DMS 273 (cell line): ENCODE results near the gene CRAMP1.
"Not testable (repeated sequence)": the region's sequence is repeated elsewhere in the genome, so short reads cannot be mapped to it uniquely, and the experiment has no call there.

Experiments
- DNase-seq: peaks from one replicate; lab custom pipeline; 2025; ENCODE audit not compliant: unreplicated experiment; lab: John Stamatoyannopoulos, UW

The CRAMP1 gene

DNA sequence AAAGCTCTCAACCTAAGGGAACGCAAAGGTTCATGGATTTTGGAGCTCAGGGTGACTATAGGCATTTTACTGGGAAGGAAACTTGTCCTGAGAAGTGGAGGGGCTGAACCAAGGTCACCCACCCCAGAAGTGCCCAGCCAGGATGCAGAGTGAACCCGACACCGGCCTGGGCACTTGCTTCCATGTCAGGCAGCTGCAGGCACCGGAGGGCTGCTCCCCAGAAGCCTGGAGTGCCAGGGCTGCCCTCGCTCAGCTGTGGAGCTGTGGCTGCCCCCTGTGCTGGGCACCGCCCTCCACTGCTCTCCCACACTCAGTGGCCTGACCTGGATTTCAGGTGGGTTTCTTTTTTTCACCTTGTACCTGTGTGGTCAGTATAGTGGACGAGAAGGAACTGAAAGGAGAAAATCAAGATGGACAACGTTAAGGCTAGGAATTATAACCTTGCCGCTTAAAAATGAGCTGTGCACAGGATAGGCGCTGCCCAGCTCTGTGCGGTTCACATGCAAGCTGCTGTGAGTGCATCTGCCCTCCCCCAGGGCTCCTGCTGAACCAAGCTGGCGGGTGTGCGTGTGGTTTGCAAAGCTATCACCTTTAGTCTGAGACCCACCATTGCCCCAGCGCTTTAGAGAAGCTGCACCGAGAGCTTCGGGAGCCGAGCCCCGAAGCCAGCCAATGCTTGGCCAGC is 96.1 kb downstream of the CRAMP1 start:
- DNase-seq = peak; percentile 71

DNA sequence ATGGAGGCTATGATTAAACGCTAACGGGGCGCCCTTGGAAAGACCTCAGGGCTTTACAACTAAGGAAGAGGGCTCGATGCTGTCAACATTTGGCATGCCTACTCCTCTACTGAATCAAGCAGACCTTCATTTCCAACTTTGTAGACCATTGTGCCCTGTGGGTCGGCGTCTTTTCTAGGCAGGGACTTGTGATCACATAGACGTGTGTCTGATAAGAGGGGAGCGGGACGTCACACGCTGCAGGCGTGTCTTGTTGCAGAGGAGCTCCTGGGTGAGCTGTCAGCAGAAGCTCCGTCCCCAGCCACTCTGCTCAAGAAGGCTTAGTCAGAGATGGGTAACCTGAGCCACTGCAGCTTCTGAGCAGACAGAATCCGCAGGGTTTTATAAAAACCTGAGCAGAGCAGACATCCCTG is 96.6 kb downstream of the CRAMP1 start:
- DNase-seq = peak; percentile 77

DNA sequence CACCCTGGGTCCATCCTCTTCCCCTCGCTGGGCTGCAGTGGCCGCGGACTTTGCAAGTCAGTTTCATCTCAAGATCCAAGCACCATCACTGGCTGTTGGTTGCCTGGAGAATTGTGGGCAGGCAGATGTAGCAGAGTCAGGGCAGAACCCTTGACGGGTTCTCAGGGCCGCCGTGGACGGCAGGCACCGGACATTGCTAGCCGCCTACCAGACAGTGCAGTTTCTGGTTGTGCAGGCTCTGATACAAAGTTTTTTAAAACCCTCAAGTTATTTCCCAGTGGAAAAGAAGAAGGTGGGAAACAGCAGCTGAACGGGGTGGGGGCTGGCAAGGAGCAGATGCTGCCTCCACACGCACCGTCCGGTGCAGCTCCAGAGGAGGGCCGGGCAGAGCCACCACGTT is 97.2 kb downstream of the CRAMP1 start:
- DNase-seq = peak; percentile 85

DNA sequence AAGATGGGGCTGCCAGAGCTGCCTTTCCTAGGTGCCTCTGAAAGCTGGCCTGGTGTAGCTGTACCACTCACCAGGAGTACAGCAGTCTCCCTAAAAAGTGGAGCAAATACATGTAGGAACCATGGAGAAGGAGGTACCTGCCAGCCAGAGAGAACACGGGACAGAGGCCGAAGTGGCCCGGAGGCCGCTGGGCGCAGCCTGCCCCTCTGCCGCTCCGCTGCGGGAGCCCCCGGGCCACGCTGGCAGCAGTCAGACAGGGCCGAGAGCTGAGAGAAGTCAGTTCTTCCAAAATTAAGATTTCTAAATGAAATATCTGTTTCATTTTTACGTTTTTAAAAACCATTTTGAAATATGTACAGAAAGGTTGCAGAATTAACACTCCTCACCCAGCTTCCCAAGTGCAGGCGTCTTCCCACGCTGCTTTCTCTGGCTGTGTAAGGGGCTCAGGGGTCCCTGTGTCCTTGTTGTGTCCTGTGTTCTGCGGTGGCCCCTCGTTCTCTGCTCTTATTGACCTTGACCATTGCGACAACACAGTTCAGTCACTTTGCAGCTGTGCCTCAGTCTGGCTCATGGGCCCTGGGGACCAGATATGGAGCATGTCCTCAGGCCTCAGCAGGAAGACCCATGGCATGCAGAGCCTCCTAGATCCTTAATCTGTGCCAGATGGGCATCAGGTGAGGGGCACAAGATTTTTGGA is 98.8 kb downstream of the CRAMP1 start:
- no peak for DNase-seq

DNA sequence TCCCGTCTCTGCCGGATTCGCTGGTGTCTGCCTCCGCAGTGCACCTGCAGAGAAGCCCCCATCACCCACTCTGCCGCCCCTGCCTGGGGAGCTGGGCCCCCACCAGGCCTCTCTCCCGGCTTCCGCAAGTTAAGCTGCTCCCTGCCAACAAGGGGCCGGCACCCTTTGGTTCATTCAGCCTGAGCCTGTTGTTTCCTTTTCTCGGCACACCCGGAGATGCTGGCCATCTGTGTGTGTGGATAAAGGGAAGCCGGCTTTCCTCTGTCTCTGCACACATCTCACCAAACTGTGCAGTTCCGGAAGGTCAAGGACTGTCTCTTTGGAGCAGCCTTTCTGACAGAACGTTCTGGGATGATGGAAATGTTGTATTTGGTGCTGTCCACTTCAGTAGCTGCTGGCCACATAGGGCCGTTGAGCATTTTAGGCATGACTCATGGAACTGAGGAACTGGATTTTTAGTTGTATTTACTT is 100.7 kb downstream of the CRAMP1 start:
- DNase-seq = no peak

DNA sequence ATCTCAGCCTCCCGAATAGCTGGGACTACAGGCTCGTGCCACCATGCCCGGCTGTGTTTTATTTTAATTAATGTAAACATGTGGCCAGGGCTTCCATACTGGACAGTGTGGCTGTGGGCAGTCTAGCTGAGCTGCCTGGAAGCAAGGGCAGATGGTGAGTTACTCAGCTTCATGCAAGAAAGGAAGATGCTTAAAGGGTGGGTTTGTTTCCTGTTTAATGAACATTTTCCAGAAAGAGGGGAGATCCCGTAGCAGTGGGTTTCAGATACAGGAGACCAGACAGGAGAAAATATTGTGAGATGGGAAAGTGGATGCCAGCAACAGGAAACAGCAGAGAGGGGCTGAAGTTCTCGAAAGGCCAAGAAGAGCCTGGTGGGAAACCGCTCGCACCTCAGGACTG is 101.2 kb downstream of the CRAMP1 start:
- no peak for DNase-seq

DNA sequence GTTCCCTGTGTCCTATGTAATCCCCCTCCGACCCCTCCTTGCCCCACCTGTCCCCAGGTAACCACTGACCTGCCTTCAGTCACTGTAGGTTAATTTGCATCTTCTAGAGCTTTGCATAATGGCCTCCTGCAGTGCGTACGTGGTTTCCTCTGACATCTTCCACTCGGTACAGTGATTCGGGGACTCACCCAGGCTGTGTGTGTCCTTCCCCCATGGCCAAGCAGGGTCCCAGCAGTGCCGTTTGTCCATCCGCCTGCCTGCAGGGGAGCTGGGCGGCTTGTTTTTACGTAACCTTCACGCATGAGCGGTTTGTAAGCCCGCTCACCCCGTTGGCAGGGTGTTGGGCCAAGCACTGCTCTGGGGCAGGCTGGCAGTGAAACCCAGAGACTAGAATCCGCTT is 101.8 kb downstream of the CRAMP1 start:
- DNase-seq = no peak

DNA sequence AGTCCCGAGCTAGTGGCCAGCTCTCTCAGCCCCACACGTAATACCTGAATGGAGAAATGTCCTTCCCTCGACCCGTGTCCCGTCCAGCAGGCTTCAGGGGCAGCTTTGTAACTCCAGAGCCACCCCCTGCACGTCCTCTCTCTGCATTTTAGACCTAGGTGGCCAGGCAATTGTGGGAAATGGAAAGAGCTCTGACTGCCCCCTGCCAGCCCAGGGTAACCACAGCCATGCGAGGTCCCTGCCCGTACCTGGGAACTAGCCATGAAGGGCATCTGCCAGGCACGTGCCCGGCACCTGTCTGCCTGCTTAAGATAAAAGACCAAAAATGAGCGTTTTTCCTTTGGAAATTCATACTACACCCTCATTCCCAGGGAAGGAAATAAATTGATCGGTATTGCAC is 103.1 kb downstream of the CRAMP1 start:
- DNase-seq = no peak

DNA sequence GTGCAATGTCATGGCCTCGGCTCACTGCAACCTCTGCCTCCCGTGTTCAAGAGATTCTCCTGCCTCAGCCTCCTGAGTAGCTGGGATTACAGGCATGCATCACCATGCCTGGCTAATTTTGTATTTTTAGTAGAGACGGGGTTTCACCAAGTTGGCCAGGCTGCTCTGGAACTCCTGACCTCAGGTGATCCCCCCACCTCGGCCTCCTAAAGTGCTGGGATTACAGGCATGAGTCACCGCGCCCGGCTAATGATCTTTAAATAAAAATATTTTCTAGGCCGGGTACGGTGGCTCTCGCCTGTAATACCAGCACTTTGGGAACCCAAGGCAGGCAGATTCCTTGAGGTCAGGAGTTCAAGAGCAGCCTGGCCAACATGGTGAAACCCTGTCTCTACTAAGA is 106.1 kb downstream of the CRAMP1 start:
- DNase-seq = not testable (repeated sequence)

DNA sequence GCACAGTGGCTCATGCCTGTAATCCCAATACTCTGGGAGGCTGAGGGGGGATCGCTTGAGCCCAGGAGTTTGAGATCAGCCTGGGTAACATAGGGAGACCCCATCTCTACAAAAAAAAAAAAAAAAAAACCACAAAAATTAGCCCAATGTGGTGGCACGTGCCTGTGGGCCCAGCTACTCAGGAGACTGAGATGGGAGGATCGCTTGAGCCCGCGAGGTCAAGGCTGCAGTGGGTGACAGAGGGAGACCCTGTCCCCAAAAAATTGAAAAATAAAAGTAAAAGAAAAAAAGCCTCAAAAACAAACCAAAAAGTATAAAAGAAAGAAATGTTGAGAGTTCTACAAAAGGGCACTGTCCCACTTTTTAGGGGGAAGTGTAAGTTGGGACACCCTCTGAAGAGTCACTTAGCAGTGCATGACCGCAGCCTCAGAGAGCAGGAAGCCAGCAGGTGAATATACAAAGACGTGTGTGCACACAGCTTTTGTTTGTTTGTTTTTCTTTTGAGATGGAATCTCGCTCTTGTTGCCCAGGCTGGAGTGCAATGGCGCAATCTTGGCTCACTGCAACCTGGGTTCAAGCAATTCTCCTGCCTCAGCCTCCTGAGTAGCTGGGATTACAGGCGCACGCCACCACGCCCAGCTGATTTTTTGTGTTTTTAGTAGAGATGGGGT is 107.5 kb downstream of the CRAMP1 start:
- DNase-seq = not testable (repeated sequence)

DNA sequence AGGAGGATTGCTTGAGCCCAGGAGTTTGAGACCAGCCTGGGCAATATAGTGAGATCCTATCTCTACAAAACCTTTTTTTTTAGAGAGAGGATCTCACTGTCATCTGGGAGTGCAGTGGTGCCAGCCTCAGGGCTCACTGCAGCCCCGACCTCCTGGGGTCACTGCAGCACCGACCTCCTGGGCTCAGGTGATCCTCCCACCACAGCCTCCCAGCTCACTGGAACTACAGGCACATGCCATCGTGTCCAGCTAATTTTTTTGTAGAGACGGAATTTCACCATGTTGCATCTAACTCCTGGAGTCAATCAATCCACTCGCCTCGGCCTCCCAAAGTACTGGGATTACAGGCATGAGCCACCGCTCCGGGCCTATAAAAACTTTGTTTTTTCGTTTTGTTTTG is 109.2 kb downstream of the CRAMP1 start:
- no peak for DNase-seq

DNA sequence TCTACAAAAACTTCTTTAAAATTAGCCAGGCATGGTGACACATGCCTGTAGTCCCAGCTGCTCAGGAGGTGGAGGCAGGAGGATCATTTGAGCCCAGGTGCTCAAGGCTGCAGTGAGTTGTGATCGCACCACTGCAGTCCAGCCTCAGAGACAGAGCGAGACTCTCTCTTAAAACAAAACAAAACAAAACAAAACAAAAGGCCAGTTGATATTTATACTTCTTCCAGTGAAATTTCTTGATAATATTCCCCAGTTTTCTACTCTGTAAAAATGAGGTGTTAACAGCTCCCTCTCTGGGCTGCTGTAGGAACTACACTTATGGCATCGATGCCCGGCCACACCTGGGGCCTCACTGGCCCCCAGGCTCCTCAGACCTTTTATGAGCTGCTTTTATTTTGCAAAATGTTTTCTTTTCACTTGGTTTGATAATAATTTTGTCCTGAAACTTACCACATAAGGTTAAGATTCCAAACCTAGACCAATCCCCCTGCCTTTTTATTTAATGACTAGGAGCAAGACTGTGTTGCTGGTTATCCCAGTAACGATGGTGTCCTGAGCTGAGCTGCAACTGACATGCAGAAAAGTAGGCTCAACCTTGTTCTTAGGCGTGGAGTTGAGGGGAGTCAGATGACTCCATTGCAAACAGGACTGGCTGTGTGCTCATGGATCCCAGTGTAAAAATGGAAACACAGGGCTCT is 111.4 kb downstream of the CRAMP1 start:
- DNase-seq = peak; percentile 72

DNA sequence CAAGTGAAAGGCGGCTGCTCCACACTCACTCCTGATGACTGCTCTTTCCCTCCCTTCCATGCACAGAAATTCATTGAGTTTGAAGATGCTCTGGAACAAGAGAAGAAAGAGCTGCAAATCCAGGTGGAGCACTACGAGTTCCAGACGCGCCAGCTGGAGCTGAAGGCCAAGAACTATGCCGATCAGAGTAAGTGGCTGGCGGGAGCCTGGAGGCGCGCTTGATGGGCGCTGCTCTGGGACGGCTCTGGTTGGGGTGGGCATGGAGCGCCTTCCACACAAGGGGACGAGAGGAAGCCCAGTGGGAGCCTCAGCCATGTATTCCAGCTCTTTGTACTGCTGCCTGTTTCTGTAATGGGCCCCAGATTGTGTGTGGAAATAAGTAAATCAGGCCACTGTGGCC is 112.3 kb downstream of the CRAMP1 start:
- no peak for DNase-seq

DNA sequence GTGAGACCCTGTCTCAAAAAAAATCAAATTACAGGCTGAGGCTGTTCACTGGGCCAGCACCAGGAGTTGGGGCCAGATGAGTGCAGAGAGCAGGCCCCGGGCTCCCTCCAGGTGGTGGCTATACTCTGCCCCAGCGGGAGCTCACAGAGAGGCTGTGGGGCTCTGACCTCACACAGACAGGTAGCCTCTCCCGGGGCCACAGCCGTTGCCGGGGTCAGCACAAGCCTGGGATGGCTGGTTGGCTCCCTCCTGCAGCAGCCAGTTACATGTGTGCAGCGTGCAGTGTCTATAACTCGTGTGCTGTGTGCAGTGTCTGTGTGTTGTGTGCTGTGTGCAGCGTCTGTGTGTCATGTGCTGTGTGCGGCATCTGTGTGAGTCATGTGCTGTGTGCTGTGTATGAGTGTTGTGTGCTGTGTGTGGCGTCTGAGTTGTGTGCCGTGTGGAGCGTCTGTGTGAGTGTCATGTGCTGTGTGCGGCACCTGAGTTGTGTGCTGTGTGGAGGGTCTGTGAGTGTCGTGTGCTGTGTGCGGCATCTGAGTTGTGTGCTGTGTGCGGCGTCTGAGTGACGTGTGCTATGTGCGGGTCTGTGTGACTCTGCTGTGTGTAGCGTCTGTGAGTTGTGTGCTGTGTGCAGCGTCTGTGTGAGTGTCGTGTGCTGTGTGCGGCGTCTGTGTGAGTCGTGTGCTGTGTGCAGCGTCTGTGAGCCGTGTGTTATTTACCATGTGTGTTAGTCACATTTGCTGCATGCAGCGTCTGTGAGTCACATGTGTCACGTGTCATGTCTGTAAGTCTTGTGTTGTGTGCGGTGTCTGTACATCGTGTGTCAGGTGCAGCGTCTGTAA is 114.7 kb downstream of the CRAMP1 start:
- no peak for DNase-seq
